ENCODE results near the gene RBM14. TPM values are rescaled to one million over a fixed set of nuclear protein-coding genes. Genes with fewer than 3 reads are reported as not detected.

Gene RBM14
- total RNA-seq, 2 donors from 2014 or later, result 147 to 182 TPM

GRCh38 chr11:66617155-66617834, 865 bp downstream of the RBM14 start:
- ATAC-seq (no peak), DNase-seq (ENCODE audit: low spot score in 2 of 2) (no peak)
- peak overlapping the region; percentile 94 to 99 for H3K27ac Mint-ChIP-seq
- H3K36me3 Mint-ChIP-seq, result peaks cover 37 to 51% of the 10 kb centered on the region in 2 donors
- H3K9me3 Mint-ChIP-seq, result no peaks in the 10 kb centered on the region

GRCh38 chr11:66619080-66619554, 2.7 kb downstream of the RBM14 start:
- H3K27ac Mint-ChIP-seq, result peak overlapping the region; percentile 94 to 99
- DNase-seq (ENCODE audit: low spot score in 2 of 2) (no peak), ATAC-seq (peak; percentile 25 to 26)
- H3K36me3 Mint-ChIP-seq, result peaks cover 54 to 65% of the 10 kb centered on the region in 2 donors
- H3K9me3 Mint-ChIP-seq, result no peaks in the 10 kb centered on the region

- peak in 1 of 2 donors; percentile 7 for ATAC-seq
- Mint-ChIP-seq H3K27ac (no peak overlapping the region), H3K9me3 (no peaks in the 10 kb centered on the region), H3K36me3 (peaks cover 46 to 51% of the 10 kb centered on the region in 2 donors)
- no peak for DNase-seq (ENCODE audit: low spot score in 2 of 2)
These were observed 8.0 kb downstream of the RBM14 start for GRCh38 chr11:66624450-66624849.

- DNase-seq (ENCODE audit: low spot score in 2 of 2) (peak in 1 of 2 donors; percentile 31), ATAC-seq (peak in 1 of 2 donors; percentile 8)
- Mint-ChIP-seq H3K27ac (no peak overlapping the region), H3K36me3 (peaks cover 46 to 51% of the 10 kb centered on the region in 2 donors), H3K9me3 (no peaks in the 10 kb centered on the region)
These were observed 8.8 kb downstream of the RBM14 start for GRCh38 chr11:66625041-66625751.

GRCh38 chr11:66625752-66626149, 9.3 kb downstream of the RBM14 start:
- Mint-ChIP-seq H3K27ac (no peak overlapping the region), H3K9me3 (no peaks in the 10 kb centered on the region), H3K36me3 (peaks cover 46 to 50% of the 10 kb centered on the region in 2 donors)
- ATAC-seq (no peak), DNase-seq (ENCODE audit: low spot score in 2 of 2) (peak in 1 of 2 donors; percentile 43)

- peaks cover 46 to 51% of the 10 kb centered on the region in 2 donors for H3K36me3 Mint-ChIP-seq
- DNase-seq (ENCODE audit: low spot score in 2 of 2) (peak in 1 of 2 donors; percentile 14), ATAC-seq (no peak)
- peak overlapping the region in 1 of 2 donors; percentile 92 for H3K27ac Mint-ChIP-seq
- H3K9me3 Mint-ChIP-seq, result no peaks in the 10 kb centered on the region
These were observed 10.0 kb downstream of the RBM14 start for GRCh38 chr11:66626382-66626781.

- ATAC-seq, result no peak
- DNase-seq (ENCODE audit: low spot score in 2 of 2), result no peak
- H3K36me3 Mint-ChIP-seq, result peaks cover 49 to 57% of the 10 kb centered on the region in 2 donors
- H3K27ac Mint-ChIP-seq, result peak overlapping the region in 1 of 2 donors; percentile 92
- H3K9me3 Mint-ChIP-seq, result no peaks in the 10 kb centered on the region
These were observed 10.5 kb downstream of the RBM14 start for GRCh38 chr11:66626926-66627325.

- peaks cover 43 to 58% of the 10 kb centered on the region in 2 donors for H3K36me3 Mint-ChIP-seq
- ATAC-seq, result no peak
- DNase-seq (ENCODE audit: low spot score in 2 of 2), result no peak
- H3K27ac Mint-ChIP-seq, result peak overlapping the region in 1 of 2 donors; percentile 11
- H3K9me3 Mint-ChIP-seq, result no peaks in the 10 kb centered on the region
These were observed 11.7 kb downstream of the RBM14 start for GRCh38 chr11:66628061-66628603.

- ATAC-seq (no peak), DNase-seq (ENCODE audit: low spot score in 2 of 2) (no peak)
- peaks cover 34 to 51% of the 10 kb centered on the region in 2 donors for H3K36me3 Mint-ChIP-seq
- H3K9me3 Mint-ChIP-seq, result no peaks in the 10 kb centered on the region
- peak overlapping the region in 1 of 2 donors; percentile 47 for H3K27ac Mint-ChIP-seq
These were observed 12.9 kb downstream of the RBM14 start for GRCh38 chr11:66629356-66629755.

GRCh38 chr11:66631883-66632282, 15.5 kb downstream of the RBM14 start:
- no peak for DNase-seq (ENCODE audit: low spot score in 2 of 2)

GRCh38 chr11:66632952-66633351, 16.5 kb downstream of the RBM14 start:
- no peak for DNase-seq (ENCODE audit: low spot score in 2 of 2)
- H3K27ac Mint-ChIP-seq, result no peak overlapping the region
- peaks cover 19 to 41% of the 10 kb centered on the region in 2 donors for H3K36me3 Mint-ChIP-seq

More at GRCh38 chr11:66631883-66632282, 15.5 kb downstream of the RBM14 start:
- Mint-ChIP-seq H3K27ac (peak overlapping the region in 1 of 2 donors; percentile 61), H3K36me3 (peaks cover 21 to 51% of the 10 kb centered on the region in 2 donors), H3K9me3 (no peaks in the 10 kb centered on the region)
- ATAC-seq, result no peak

GRCh38 chr11:66636411-66636810, 20.0 kb downstream of the RBM14 start:
- no peak for ATAC-seq
- Mint-ChIP-seq H3K9me3 (no peaks in the 10 kb centered on the region), H3K36me3 (peaks cover 29 to 48% of the 10 kb centered on the region in 2 donors), H3K27ac (no peak overlapping the region)
- no peak for DNase-seq (ENCODE audit: low spot score in 2 of 2)

More at GRCh38 chr11:66632952-66633351, 16.5 kb downstream of the RBM14 start:
- ATAC-seq, result no peak
- H3K9me3 Mint-ChIP-seq, result no peaks in the 10 kb centered on the region

- ATAC-seq, result no peak
- Mint-ChIP-seq H3K27ac (peak overlapping the region; percentile 96 to 100), H3K36me3 (peaks cover 31 to 50% of the 10 kb centered on the region in 2 donors), H3K9me3 (no peaks in the 10 kb centered on the region)
- no peak for DNase-seq (ENCODE audit: low spot score in 2 of 2)
These were observed 21.2 kb downstream of the RBM14 start for GRCh38 chr11:66637557-66638176.

GRCh38 chr11:66638177-66639065, 22.0 kb downstream of the RBM14 start, which contains the start of gene RBM4:
Gene RBM4 (plus strand): TSS chr11:66638703. CDS start chr11:66639712, 1,009 bp downstream.
- no peaks in the 10 kb centered on the region for H3K9me3 Mint-ChIP-seq
- peak; percentile 94 for ATAC-seq
- H3K27ac Mint-ChIP-seq, result peak within 1 kb of the TSS; percentile 96 to 100
- peaks cover 39 to 58% of the 10 kb centered on the region in 2 donors for H3K36me3 Mint-ChIP-seq
- peak; percentile 94 to 97 for DNase-seq (ENCODE audit: low spot score in 2 of 2)

- Mint-ChIP-seq H3K36me3 (peaks cover 47 to 64% of the 10 kb centered on the region in 2 donors), H3K27ac (peak overlapping the region; percentile 96 to 100), H3K9me3 (no peaks in the 10 kb centered on the region)
- peak in 1 of 2 donors; percentile 18 for DNase-seq (ENCODE audit: low spot score in 2 of 2)
- peak in 1 of 2 donors; percentile 2 for ATAC-seq
These were observed 22.8 kb downstream of the RBM14 start for GRCh38 chr11:66639066-66639813.

Measured in activated naive CD4-positive, alpha-beta T cell treated with anti-CD3 and anti-CD28 coated beads, Interleukin-2, amount 50 U/mL, for 72 hours (primary cell).